ENCODE results near the gene PLA2R1. TPM values are rescaled to one million over a fixed set of nuclear protein-coding genes. Genes with fewer than 3 reads are reported as not detected.

The PLA2R1 gene
- total RNA-seq, 1 donor from 2014 or later: 9.3 TPM

- TF ChIP-seq CTCF (IDR thresholded peaks at IDR 0.05): no peak
- intact Hi-C loops (cut with DNase I): no loop called here
- H3K36me3 ChIP-seq: peaks cover 11 to 15% of the 10 kb centered on the region in 2 donors
- no peak for DNase-seq (ENCODE audit: low spot score in 2 of 2)
- H3K27ac ChIP-seq: no peak overlapping the region
- H3K9me3 ChIP-seq: peaks cover 0 to 5% of the 10 kb centered on the region in 2 donors
- no peaks in the 10 kb centered on the region for H3K27me3 ChIP-seq
- H3K4me3 ChIP-seq: no peak overlapping the region
- H3K4me1 ChIP-seq: no peaks in the 10 kb centered on the region
These were observed 73.2 kb downstream of the PLA2R1 start for GRCh38 chr2:159989249-159989648.

- H3K36me3 ChIP-seq: peaks cover 11 to 15% of the 10 kb centered on the region in 2 donors
- H3K27ac ChIP-seq: no peak overlapping the region
- no peaks in the 10 kb centered on the region for H3K4me1 ChIP-seq
- no peaks in the 10 kb centered on the region for H3K27me3 ChIP-seq
- no peak for DNase-seq (ENCODE audit: low spot score in 2 of 2)
- intact Hi-C loops (cut with DNase I): no loop called here
- TF ChIP-seq CTCF (IDR thresholded peaks at IDR 0.05): no peak
- peaks cover 0 to 5% of the 10 kb centered on the region in 2 donors for H3K9me3 ChIP-seq
- no peak overlapping the region for H3K4me3 ChIP-seq
These were observed 73.9 kb downstream of the PLA2R1 start for GRCh38 chr2:159988412-159988970.

GRCh38 chr2:159987181-159987580 lies 75.2 kb downstream of the PLA2R1 start:
- intact Hi-C loops (cut with DNase I): no loop called here
- TF ChIP-seq CTCF (IDR thresholded peaks at IDR 0.05): no peak
- peaks cover 0 to 8% of the 10 kb centered on the region in 2 donors for H3K4me1 ChIP-seq
- no peak for DNase-seq (ENCODE audit: low spot score in 2 of 2)
- H3K4me3 ChIP-seq: no peak overlapping the region
- no peak overlapping the region for H3K27ac ChIP-seq
- H3K36me3 ChIP-seq: peaks cover 11 to 15% of the 10 kb centered on the region in 2 donors
- no peaks in the 10 kb centered on the region for H3K27me3 ChIP-seq
- peaks cover 0 to 5% of the 10 kb centered on the region in 2 donors for H3K9me3 ChIP-seq

GRCh38 chr2:159985656-159986055 lies 76.8 kb downstream of the PLA2R1 start:
- no peaks in the 10 kb centered on the region for H3K27me3 ChIP-seq
- H3K4me1 ChIP-seq: peaks cover 0 to 8% of the 10 kb centered on the region in 2 donors
- H3K27ac ChIP-seq: no peak overlapping the region
- no peak for DNase-seq (ENCODE audit: low spot score in 2 of 2)
- no peak overlapping the region for H3K4me3 ChIP-seq
- no peak for TF ChIP-seq CTCF (IDR thresholded peaks at IDR 0.05)
- intact Hi-C loops (cut with DNase I): no loop called here
- H3K9me3 ChIP-seq: peaks cover 0 to 5% of the 10 kb centered on the region in 2 donors
- peaks cover 11 to 15% of the 10 kb centered on the region in 2 donors for H3K36me3 ChIP-seq

GRCh38 chr2:159984034-159984433 lies 78.4 kb downstream of the PLA2R1 start:
- Histone ChIP-seq H3K4me1 (peaks cover 0 to 8% of the 10 kb centered on the region in 2 donors), H3K4me3 (no peak overlapping the region), H3K36me3 (peaks cover 11 to 25% of the 10 kb centered on the region in 2 donors), H3K9me3 (peaks cover 0 to 5% of the 10 kb centered on the region in 2 donors), H3K27ac (peak overlapping the region in 1 of 2 donors; percentile 11), H3K27me3 (no peaks in the 10 kb centered on the region)
- DNase-seq (ENCODE audit: low spot score in 2 of 2): no peak
- intact Hi-C loops (cut with DNase I): no loop called here
- no peak for TF ChIP-seq CTCF (IDR thresholded peaks at IDR 0.05)

Measured in ascending aorta (tissue), 2 donors.